RWPE1 (cell line): ENCODE results near the gene KCNQ5.

Experiments used
- CTCF ChIA-PET: fragments of 350-600 bp; sonication (Branson Sonifier 250); formaldehyde crosslinking; extraction: SDS; loops from one replicate; lab custom pipeline; 2021; lab: Yijun Ruan, JAX
- POLR2A ChIA-PET: fragments of 400-600 bp; formaldehyde crosslinking; extraction: SDS; loops from one replicate; lab custom pipeline; 2020; ENCODE audit warnings: antibody characterized with exemption; ENCODE audit not compliant: low non-redundant PET; lab: Yijun Ruan, JAX
- DNase-seq: peaks from one replicate; pipeline ENCODE4 v3.0.0; 2012; ENCODE audit warnings: low spot score
- H3K27ac ChIP-seq: fragments of 450-650 bp; 2 replicates; pipeline ENCODE4 v1.5.1; 2017
- TF ChIP-seq, protein P1 (sequence below): fragments of 450-650 bp; conservative IDR thresholded peaks from 2 replicates; pipeline ENCODE4 v1.5.1; 2017; ENCODE audit warnings: low read depth, mild to moderate bottlenecking

KCNQ5 gene

GRCh38 chr6:72828904-72829303, 207.0 kb downstream of the KCNQ5 start:
- POLR2A ChIA-PET = no interaction called here
- no peak for DNase-seq
- TF ChIP-seq, protein P1, sequence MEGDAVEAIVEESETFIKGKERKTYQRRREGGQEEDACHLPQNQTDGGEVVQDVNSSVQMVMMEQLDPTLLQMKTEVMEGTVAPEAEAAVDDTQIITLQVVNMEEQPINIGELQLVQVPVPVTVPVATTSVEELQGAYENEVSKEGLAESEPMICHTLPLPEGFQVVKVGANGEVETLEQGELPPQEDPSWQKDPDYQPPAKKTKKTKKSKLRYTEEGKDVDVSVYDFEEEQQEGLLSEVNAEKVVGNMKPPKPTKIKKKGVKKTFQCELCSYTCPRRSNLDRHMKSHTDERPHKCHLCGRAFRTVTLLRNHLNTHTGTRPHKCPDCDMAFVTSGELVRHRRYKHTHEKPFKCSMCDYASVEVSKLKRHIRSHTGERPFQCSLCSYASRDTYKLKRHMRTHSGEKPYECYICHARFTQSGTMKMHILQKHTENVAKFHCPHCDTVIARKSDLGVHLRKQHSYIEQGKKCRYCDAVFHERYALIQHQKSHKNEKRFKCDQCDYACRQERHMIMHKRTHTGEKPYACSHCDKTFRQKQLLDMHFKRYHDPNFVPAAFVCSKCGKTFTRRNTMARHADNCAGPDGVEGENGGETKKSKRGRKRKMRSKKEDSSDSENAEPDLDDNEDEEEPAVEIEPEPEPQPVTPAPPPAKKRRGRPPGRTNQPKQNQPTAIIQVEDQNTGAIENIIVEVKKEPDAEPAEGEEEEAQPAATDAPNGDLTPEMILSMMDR = no peak
- H3K27ac ChIP-seq = no peak overlapping the region
- CTCF ChIA-PET = no interaction called here

- TF ChIP-seq, protein P1 = no peak
- CTCF ChIA-PET = no interaction called here
- no peak overlapping the region for H3K27ac ChIP-seq
- POLR2A ChIA-PET = no interaction called here
- DNase-seq = no peak
Observed at GRCh38 chr6:72832271-72832670, 210.4 kb downstream of the KCNQ5 start.

DNA sequence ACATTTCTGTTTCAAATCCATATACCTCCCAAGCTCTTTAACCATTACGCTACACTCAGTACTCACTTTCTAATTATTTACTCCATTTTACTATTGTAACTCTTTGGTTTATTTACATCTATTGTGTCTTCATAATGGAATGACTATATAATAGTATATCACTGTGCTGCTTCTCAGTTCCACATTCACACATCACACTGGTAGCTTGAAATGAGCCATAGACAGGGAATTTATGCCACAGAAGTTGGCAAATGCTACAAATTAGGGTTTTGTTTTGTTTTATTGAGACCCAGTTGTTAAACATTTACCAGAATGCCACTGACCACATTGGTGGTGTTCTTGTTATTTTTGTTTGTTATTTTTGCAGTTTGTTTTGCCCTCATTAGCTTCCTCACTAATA, 213.9 kb downstream of the KCNQ5 start:
- no peak for DNase-seq
- no peak overlapping the region for H3K27ac ChIP-seq
- CTCF ChIA-PET = no interaction called here

DNA sequence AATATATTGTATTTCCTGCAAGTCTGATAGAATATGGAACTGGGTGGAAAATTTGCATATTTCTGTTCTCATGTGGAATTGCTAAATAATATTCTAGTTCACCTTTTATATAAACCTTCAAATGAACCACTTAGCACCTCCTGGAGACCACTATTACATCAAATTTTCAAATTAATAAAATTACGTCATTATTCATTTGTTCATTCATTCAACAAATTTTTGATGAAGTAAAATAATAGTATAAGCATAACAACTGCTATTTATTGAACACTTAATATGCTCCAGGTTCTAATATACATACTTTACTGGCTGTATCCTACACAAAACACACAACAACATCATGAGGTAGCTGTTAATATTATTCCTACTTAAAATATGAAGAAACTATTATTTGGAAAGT, 215.1 kb downstream of the KCNQ5 start:
- no peak for DNase-seq
- ChIA-PET POLR2A (no interaction called here), CTCF (no interaction called here)
- TF ChIP-seq, protein P1 = no peak
- H3K27ac ChIP-seq = no peak overlapping the region

More for the DNA sequence above, 213.9 kb downstream of the KCNQ5 start:
- POLR2A ChIA-PET = no interaction called here
- TF ChIP-seq, protein P1 = no peak

GRCh38 chr6:72841195-72841594, 219.3 kb downstream of the KCNQ5 start:
- POLR2A ChIA-PET = no interaction called here
- TF ChIP-seq, protein P1 = no peak
- no peak overlapping the region for H3K27ac ChIP-seq
- DNase-seq = no peak
- CTCF ChIA-PET = interaction anchor here (0.9 kb wide), 1 partner anchor 524 kb away, joined by 3 read pairs; no protein-coding TSS in a partner anchor

- ChIA-PET POLR2A (no interaction called here), CTCF (no interaction called here)
Observed at GRCh38 chr6:72842140-72842539, 220.3 kb downstream of the KCNQ5 start.

More at GRCh38 chr6:72842140-72842539, 220.3 kb downstream of the KCNQ5 start:
- TF ChIP-seq, protein P1 = no peak
- no peak overlapping the region for H3K27ac ChIP-seq
- no peak for DNase-seq
